Right renal pelvis (tissue), 4 donors: ENCODE measurements around the gene RND3. TPM values are rescaled to one million over a fixed set of nuclear protein-coding genes. Genes with fewer than 3 reads are reported as not detected.

Source experiments
- DNase-seq, 4 donors: peaks; one replicate each; pipeline ENCODE4 v3.0.0-alpha.2; 2013; ENCODE audit warnings: low read depth in 4 of 4, low spot score in 3 of 4, missing footprints in 1 of 4
- polyA plus RNA-seq, 4 donors: library from polyadenylated mRNA; unstranded; fragments of 120-200 nt; gene quantifications; one replicate each; pipeline ENCODE4 v1.2.1, GENCODE V29; 2013; ENCODE audit not compliant: insufficient read length in 4 of 4

RND3 gene, protein sequence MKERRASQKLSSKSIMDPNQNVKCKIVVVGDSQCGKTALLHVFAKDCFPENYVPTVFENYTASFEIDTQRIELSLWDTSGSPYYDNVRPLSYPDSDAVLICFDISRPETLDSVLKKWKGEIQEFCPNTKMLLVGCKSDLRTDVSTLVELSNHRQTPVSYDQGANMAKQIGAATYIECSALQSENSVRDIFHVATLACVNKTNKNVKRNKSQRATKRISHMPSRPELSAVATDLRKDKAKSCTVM
- polyA plus RNA-seq, result 10 to 100 TPM; 43.6 to 60.8 (median 52.7) TPM

- peak; percentile 90 to 98 (median 96) for DNase-seq
Measured at GRCh38 chr2:150487537-150488429, at the start of gene RND3. Gene RND3, minus strand, starts transcription at chr2:150487667. Its CDS starts 250 bp downstream, at chr2:150487417.

- no peak for DNase-seq
Measured at GRCh38 chr2:150535176-150535575, 47.7 kb upstream of the RND3 start.

DNA sequence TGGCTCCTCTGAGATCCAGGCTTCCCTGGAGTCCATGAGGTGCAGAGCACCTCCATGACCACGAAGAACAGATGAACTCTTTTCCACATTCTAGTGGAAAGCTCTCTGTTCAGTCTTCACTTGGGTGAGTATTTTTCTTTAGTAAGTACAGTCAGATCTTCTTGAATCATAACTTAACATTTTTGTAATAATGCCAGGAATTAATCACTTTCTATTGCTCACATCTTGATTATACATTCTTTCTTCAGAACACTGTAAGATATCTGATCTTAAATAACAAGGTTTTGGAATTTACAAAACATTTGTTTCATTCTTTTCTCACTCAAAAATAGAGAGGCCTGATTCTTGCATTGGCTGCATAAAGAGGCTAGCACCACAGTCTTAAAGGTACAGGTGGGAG, 45.4 kb upstream of the RND3 start:
- DNase-seq, result no peak

DNA sequence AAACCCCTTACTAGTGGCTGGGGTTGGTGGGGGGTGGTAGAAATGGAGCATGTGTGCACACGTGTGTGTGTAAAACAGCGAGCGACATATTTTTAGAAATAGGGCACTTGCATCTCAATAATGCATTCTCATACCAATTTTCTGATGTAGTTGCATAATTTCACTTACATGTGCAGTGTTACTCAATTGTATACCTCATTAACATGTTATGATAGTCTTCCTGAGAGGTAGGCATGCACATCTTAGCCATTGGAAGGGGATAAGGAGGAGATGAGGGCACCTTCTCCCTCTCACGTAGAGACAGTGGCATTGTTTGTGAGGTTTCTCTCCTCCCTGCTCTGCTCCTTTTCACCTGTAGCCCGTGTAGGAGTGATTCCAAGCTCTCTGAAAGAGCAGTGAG, 44.6 kb upstream of the RND3 start:
- no peak for DNase-seq

DNA sequence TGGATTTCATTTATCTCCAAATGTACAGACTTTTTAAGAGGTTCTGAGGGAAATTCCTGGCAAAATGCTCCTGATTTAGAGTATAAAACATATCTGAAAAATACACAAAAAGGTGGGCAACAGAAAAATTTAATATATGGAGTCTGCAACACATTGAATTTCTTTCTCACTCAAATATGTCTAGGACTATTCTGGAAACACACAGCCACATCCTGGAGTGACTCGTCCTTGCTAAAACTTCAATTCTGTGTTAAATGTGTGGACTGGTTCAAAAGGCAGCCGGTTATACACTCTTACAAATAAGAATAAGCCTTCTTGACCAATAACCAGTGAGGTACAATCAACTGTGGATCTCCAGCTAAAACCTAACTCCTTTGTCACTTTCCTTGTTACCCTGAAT, 44.1 kb upstream of the RND3 start:
- no peak for DNase-seq

DNA sequence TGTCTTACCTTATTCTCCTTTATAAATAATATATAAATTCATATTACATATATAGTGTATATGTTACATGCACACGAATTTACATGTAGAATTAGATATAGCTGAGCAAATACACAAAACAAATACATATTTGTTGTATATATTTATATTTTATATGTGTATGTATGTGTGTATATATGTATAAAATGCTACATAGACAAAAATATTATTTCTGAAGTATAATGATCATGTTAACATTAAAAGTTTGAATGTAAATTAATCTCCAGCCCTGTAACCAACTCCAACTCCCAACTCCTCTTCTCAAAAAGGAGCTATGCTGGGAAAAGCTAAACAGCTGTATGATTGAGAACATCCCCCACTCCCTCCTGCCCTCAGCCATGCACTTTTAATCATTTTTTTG, 42.7 kb upstream of the RND3 start:
- no peak for DNase-seq

DNA sequence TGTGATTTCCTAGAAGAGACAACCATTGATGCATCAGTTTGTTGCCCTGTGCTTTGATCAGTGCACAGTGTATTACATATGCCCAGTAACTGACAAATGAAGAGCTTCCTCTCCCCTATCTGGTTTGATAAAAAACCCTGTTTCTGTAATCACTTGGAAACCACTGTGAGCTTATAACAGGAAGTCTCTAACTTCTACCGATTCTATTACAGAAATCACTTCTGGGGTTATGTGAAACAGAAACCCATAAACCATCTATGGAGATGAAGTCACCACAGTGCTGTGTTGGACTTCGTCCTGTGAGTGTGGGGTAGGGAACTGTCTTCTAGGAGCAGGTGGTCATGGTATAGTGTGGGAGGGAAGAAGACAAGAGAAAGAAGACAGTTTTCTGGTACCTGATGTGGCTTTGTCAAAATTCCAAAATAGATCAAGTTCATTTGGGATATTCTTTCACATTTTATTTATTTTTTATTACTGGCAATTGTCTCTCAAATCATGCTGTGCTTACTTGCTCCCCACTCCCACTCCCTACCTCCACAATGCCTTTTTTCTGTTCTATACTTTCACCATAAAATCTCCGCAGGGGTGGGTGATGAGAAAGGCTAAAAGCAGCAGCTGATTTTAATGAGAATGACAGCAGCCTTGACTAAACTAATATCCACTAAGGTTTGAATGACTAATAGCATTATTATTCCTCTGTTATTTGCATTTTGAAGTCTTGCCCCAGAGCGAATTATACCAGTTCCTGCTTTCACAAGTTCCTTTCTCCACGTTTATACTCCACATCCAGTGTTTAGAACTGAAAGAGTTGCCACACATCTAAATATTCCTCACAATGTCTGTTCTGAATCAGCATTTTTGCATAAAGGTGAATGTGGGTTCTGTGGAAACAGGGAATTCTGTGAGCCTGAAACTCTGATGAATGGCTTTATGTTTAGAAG, 41.7 kb upstream of the RND3 start:
- no peak for DNase-seq

- DNase-seq, result peak in 1 of 4 donors; percentile 26
Measured at GRCh38 chr2:150526827-150527226, 39.4 kb upstream of the RND3 start.

DNA sequence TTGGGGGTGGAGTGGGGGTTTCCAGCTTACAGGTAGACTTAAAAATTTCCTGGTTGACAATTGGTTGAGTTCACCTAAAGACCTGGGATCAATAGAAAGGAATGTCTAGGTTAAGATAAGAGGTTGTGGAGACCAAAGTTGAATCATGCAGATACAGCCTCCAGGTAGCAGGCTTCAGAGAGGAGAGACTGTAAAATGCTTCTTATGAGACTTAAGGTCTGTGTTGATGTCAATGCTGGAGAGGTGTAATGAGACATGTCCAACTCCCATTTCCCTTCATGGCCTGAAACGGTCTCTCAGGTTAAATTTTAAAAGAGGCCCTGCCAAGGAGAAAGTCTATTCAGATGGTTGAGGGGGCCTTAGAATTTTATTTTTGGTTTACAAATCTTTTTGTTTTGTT, 38.5 kb upstream of the RND3 start:
- DNase-seq, result no peak

GRCh38 chr2:150522269-150522668, 34.8 kb upstream of the RND3 start:
- DNase-seq, result no peak

DNA sequence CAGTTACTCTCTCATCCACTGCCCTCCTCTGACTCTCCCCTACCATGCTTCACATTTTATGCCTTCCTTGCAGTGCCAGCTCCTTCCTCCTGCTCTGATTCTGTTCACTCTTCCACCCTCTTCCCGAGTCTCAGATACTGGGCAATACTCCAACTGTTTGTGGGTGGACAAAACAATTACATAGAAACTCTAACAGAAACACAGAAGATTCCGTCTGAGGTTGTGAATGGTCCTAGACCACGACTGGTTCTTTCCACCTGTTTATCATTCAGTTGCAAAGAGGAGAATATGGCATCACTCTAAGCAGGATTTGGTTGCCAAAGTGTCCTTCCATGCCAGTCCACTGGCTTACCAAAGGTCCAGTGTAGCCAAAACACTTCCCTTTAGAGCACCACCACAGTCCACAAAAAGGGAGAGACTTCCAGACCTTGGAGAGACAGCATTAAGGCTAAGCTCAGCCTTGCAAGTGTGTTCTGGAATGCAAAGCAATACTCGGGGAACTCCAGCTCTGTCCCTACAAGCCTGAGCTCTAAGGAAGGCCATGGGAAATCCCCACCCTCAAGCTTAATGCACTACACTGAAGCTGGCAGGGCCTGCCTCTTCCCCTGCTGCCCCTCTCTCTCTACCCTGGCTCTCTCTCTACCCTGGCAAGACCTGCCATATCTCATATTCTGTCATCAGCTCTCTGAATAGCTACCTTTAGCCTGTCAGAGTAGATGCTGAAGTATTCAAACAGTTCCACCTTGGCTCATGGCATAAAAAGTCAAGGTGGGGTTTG, 33.6 kb upstream of the RND3 start:
- no peak for DNase-seq

DNA sequence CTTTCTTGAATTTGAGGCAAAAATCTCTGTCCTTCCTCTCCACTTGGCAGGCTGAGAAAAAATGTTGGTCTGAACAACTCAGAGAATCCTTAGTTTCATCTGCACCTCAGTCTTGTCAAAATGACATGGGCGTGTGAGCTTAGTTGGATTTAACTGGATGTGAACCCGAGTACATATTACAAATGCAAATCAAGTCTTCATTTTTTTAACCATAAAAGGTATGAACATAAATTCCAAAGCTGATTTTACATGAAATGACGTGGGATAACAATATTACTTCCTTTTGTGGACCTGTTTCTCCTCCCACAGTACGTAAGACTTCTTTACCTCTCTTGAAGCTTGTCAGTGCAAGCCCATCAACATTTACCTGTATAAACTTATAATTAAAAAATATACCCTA, 32.6 kb upstream of the RND3 start:
- no peak for DNase-seq

DNA sequence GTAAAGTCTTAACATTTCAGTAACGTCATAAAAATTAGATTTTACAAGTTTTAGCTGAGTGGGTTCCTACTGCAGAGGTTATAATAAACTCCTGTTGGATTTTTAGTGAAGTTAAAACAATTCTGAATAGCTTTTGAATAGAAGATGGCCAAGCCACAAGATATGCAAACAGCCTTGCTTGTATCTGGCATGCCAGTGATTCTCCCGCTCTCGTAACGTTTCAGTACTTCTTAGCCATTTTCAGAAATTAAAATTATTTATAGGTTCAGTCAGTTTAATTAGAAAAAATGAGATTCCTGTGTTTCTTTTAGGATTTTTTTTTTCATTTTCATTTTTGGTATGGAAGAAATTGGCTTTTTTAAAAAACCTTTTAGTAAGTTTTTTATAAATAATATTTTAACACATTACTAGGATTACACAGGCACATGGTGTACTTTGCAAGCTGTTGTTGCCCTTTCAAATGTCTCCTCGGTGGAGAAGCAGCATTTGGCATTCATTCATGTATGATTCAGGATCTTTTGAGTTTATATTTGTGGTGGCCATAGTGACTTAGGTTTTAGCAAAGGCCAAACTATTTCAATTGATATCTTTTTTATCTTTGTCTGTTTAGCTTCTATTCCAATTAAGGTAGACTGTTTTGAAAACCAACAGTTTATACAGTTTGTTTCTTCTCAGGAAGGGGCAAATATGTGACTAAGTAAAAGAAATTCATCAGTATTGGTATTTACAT, 30.6 kb upstream of the RND3 start:
- no peak for DNase-seq

DNA sequence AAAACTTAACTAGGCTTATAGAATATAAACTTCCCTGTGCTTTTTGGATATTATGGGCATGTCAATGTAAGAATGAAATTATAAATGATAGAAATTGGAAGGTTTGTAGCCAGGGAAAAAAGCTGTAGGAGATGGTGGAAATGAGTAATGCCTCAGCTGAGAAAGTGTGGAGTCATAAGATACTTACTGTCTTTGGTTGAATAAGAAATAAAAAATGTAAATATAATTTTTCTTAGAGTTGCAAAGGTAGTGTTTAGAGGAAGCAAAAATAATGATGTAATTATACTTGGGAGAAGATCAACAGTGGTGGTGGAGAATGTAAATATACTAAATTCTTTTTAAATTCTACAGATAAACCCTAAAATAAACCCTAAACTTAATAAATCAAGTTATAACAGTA, 26.2 kb upstream of the RND3 start:
- no peak for DNase-seq

DNA sequence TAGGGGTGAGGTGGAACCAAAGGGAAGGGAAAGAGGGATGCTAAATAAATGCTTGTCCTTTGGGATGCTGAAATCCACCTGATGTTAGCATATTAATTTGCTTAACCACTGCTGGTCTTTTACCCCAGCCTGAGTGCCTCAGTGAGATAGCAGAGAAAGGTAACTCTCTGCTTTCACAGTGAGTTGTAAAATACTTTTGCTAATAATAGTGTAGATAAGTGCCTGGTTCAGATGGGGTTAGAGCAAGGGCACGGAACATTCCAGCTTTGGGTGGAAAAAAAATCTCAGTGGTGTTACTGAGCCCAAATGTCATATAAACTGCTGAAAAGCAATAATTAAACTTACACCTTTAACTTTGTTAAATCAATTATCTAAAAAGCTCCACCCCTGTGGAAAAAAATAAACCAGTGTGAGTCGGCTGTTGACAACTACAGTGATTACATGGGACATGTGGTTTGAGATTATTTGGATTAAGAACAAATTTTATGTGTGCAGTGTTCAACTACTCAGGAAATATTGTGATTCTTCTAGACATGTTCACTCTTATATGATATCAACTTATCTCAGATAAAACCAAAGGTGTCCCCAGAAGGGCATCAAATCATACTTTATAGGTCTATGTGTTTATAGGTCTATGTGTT, 21.1 kb upstream of the RND3 start:
- no peak for DNase-seq

DNA sequence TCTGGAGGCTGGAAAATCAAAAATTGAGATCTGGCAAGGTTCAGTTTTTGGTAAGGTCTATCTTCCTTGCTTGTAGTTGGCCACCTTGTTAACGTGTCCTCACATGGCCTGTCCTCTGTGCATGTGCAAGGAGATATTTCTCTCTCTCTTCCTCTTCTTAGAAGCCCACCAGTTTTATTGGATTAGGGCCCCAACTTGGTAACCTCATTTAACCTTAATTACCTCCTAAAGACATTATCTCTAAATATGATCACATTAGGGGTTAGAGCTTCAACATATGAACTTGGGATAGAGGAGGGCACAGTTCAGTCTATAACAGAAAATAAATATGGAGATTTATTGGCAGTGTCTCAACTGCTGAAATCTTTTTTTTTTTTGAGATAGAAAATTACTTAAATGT, 19.6 kb upstream of the RND3 start:
- DNase-seq, result no peak

DNA sequence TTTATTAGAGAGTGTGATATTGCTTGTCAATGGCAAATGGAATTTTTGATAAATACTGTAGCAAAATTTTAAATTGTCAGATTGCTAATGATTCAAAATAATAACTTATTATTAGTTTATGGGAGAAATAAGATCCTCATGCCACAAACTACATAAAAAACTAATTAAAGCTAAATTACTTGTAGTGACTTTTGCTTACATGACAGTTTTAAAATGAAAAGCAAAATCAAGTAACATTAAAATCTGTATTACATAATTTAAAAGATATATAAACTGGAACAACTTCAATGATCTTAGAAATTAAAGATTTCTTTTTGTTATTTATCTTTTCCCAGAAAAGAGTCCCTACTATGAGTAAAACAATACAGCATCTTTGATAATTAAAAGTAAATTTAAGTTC, 17.7 kb upstream of the RND3 start:
- no peak for DNase-seq

- no peak for DNase-seq
Measured at GRCh38 chr2:150495993-150496627, 8.6 kb upstream of the RND3 start.

DNA sequence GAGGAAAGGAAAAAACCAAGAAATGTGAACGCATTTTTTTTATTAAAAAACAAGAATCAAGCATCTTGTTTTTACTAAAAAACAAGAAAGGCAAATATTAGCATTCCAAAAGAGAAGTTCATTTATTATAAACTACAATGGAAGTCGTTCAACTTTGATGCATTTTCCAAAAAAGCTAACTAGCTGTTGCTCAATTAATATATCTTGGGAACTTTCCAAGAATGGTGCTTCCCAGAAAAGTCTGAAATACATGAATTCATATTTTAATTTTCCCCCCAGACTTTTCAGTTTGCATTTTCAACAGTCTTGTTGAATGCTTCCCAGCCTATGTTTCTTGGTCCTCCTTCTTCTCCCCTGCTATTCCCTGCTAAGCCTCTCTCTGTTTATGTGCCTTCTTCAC, 7.5 kb upstream of the RND3 start:
- no peak for DNase-seq
